HG03354 (cell line): Measurements from ENCODE around the gene MNAT1.
A peak's percentile ranks its signal among the peaks of the same experiment; 100 is the strongest.
"Not testable (repeated sequence)": the region's sequence is repeated elsewhere in the genome, so short reads cannot be mapped to it uniquely, and the experiment has no call there.

Source experiments
- ATAC-seq: cut with Tn5 transposase; IDR thresholded peaks from one replicate; pipeline ENCODE4 v1.9.1; 2021; ENCODE audit warnings: mild to moderate bottlenecking; ENCODE audit not compliant: unreplicated experiment, poor library complexity, severe bottlenecking

MNAT1 gene

DNA sequence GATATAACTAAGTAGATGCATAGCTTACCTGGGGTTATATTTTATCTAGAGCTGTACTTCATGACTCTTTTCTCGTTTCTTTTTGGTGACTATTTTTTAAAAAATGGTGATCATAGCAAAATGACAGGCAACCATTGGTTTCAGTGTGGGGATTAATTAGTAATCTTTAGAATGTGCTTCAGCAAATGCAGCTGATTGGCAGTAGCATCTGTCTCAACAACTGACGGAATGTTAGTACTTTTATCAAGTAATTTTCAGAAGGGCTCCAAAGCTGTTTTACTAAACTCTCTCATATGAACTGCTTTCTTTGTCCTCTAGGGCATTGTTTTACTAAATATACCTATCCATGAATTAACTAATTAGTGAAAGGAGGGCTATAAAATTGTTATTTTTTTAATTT is 128.7 kb downstream of the MNAT1 start:
- ATAC-seq, result no peak

DNA sequence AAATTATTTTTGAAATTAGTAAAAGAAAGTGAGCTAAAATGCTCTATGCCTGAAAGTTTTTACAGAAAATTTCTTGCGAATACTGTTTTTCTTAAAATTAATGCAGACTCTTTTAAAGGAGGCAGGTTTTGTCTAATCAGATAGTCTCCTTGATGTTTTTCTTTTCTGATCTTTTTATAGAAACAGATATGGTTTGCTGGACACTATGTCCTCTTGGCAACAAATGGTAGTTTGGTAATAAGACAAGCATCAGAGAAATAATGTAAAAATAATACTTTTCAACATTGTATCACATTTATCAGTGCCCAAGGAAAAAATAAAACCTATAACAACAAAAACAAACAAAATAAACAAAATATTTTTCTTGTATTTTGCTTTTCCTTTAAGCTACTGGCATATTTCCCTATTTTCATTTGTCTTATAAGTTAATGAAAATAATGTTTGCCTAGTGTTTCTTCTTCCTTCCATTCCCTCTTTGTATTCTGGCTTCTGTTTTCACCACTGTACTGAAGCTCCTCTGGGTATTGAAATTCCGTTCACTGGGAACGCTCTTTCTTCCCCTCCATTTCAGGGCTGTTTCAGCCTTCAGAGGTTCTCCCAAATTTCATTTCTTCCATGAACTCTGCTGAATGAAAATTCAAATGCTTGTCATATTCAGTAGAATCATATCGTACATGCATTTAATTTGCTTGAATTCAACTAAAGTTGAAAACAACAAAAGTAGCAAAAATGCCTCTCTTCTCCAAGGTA is 131.0 kb downstream of the MNAT1 start:
- no peak for ATAC-seq

DNA sequence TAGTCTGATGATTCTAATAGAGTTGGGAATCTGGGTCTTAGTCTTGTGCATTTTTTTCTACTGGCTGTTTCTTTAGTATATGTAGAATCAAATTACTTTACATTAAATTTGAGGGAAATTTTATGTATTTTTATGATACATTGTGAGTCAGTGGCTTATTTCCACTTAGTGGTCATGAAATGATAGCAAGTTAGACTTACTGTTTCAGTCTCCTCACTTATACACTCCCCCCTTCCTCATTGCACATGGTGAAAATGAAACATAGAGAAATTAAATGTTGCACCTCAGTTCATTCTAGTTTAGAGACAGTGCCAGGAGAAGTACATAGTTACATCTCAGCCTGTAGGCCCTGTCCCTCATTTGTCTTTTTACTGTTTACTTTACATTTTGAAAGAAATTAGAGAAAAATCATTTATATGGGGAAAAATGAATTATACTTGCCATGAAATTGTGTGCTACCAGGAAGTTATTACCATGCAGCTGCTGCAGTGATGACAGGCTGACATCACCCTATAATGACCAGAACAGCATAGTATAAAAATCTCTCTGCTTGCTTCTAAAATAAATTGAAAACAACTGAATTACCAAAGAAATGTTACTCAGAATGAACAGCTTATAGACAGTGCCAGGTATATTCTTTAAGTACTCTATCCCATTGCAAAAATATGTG is 133.1 kb downstream of the MNAT1 start:
- no peak for ATAC-seq

DNA sequence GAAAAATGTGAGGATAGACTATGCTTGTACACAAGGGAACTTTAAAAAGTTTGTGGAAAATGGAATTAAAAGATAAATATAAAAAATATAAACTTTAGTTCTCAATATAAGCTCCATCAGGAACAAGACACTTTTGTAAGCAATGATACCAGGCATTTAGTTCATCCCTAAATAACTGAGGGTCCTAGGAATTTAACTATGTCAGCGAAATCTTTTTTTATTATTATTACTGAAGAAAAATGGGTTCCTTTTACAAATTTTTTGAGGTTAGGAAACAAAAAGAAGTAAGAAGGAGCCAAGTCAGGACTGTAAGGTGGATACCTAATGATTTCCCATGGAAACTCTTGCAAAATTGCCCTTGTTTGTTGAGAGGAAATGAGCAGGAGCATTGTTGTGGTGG is 143.6 kb downstream of the MNAT1 start:
- no peak for ATAC-seq

DNA sequence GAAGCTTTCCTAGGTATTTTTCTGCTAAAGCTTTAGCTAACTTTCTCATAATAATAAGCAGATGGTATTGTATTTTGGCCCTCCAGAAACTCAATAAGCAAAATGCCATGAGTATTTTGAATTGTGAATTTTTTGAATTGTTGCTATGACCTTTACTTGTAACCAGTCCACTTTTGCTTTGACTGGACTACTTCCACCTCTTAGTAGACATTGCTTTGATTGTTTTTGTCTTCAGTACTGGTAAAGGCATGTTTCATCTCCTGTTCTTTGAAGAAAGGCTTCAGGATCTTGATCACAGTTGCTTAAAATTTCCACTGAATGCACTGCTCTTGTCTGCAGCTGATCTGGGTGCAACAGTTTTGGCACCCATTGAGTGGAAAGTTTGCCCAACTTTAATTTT is 144.0 kb downstream of the MNAT1 start:
- ATAC-seq, result no peak

DNA sequence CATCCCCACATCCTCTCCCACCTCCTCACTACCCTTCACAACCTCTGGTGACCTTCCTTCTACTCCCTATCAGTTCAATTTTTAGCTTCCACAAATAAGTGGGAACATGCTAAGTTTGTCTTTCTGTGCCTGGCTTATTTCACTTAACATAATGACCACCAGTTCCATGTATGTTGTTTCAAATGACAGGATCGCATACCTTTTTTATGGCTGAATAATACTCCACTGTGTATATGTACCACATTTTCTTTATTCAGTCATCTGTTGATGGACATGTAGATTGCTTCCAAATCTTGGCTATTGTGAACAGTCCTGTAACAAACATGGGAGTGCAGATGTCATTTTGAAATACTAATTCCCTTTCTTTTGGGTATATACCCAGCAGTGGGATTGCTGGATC is 147.7 kb downstream of the MNAT1 start:
- no peak for ATAC-seq

DNA sequence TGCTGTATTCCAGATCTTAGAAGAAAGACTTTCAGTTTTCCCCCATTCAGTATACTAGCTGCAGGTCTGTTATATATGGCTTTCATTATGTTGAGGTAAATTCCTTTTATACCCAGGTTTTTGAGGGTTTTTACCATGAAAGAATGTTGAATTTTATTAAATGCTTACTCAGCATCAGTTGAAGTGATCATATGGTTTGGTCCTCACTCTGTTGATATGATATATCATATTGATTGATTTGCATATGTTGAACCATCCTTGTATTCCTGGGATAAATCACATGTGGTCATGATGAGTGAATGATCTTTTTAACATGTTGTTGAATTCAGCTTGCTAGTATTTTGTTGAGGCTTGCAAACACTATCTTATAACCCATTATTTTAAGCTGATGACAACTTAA is 149.6 kb downstream of the MNAT1 start:
- ATAC-seq, result no peak

DNA sequence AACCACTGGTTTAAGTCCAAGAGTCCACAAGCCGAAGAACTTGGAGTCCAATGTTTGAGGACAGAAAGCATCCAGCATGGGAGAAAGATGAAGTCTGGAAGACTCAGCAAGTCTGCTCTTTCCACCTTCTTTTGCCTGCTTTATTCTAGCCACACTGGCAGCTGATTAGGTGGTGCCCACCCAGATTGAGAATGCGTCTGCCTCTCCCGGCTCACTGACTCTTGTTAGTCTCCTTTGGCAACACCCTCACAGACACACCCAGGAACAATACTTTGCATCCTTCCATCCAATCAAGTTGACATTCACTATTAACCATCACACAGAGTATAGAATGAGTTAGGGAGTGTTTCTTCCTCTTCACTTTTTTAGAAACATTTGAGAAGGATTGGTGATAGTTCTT is 156.1 kb downstream of the MNAT1 start:
- ATAC-seq, result not testable (repeated sequence)

DNA sequence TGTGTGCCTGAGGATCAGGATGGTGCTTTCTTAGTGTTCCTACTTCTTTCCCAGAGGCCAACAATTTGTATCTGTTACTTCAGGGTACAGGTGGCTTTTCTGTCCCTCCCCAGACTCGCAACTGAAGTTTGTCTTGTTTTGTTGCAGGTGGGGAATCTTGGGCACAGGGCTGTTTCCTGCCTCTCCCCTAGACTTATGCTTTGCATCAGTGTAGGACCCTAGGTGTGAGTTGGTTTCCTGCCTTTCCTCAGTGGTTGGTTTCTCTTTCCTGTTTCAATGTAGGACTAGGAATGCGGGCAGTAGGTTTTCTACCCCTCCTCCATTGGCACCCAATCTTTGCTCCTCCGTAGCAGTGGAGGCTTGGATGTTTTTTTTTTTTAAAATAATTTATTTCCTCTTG is 159.3 kb downstream of the MNAT1 start:
- ATAC-seq, result no peak

DNA sequence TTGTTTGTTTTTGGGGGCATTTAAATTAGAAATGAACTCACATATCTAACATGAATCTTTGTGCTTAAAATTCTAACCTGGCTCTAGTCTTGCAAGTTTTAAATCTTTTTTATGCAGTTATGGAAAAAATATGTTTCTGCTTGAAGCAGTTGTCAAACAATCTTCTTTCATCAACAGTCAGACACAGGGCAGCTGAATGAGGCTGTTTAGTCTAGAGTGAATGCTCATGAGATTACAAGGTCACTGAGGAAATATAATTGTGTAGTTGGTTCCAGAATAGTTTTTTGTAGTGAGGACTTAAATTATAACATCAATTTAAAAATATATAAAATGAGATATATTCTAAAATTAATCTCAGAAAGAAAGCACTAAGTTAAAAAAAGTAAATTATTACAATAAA is 169.8 kb downstream of the MNAT1 start:
- ATAC-seq, result no peak

DNA sequence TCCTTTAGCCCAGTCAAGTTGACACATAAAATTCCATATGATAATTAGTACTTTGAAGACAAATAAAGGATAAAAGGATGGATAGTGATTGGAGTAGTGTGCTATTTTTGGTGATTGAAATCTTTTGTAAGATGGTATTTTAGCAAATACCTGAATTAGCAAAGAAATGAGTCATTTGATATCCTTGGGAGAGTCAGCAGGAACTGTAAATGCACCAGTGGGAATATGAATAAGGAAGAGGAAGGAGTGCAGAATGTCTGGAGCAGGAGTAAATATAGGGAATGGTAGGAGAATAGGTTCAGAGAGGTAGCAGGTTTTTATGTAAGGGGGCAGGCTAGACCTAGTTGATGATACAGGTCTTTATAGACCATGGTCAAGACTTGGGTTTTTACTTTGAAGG is 171.4 kb downstream of the MNAT1 start:
- no peak for ATAC-seq

DNA sequence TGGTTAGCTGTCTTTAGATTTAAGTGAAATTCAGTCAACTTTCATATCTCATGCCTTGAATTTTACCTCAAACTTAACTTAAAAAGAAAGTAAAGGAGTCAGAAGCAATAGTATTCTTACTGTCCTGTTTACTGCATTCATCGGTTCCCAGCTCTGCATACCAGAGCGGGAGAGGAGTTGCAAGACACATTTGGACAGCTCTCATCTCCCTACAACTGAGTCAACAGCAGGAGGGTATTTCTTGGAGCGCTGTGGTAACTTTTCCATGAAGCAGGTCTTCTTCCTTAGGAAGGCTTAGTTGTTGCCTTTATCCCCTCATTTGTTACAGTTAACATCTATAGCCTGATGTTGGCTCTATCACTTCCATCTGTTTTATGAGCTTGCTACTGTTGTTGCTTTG is 181.2 kb downstream of the MNAT1 start:
- no peak for ATAC-seq

DNA sequence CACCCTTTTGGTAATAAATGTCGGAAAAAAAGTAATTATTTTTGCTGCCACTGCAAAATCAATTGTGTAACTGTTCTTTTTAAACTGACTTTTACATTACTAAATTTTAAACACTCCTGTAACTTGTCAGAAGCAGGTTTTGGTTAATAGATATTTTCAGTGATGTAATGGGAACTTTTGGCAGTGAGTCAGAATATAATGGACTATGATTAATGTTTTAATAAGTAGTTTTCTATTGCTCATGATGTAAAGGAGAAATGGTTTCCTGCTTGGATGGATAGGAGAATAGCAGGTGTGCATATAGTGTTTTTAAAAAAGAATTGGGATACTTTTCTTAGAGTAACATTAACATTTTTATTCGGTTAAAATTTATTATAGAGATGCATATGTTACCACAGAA is 187.5 kb downstream of the MNAT1 start:
- ATAC-seq, result no peak

DNA sequence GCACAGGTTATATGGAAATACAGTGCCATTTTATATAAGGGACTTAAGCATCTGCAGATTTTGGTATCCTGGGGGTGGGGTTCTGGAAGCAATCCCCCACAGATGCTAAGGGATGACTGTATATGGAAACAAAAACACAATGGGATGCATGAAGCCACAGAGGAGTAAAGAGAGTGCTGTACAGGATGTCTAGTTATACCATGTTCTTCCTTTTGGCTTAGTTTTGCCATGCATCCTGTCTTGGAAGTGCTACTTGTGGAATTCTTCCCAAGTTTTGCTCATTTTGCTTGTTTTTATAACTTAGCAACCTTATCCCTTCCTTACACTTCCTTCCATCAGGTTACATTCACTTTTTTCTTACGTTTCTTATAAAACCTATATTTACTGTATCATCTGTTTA is 190.7 kb downstream of the MNAT1 start:
- no peak for ATAC-seq

DNA sequence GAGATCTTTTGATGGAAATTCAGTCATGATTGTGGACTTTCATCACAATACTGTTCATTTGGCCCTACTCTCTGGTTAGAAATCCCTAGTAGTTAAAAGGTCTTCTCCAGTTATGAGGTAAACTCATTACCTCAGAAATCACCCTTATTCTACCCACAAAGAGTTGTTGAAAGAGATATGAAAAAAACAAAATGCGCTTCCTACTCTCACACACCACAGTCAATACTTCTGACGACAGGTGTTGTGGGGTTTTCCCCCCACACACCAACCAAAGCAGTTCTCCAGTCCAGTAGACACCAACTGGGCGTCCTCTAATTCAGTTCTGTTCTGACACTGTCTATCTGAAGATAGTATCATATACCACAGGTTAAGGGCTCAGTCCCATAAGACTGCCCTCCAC is 191.4 kb downstream of the MNAT1 start:
- peak; percentile 97 for ATAC-seq

DNA sequence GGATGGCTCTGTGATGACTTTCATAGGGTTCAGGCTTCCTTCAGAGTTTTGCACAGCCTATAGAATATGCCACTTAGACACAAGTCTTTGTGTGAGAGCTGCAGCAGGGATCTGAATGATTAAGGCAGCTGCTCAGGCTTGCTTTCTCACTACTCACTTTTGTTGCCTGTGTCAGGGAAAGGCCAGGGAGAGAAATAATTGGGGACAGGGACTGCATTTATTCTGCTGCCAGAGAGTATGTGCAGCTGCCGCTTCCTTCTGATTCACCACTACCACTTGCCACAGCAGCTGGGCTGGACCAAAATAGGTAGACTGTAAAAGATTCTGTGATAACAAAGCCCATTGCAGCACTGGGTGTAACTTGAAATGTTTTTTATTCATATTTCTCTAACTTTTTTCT is 196.7 kb downstream of the MNAT1 start:
- ATAC-seq, result no peak

DNA sequence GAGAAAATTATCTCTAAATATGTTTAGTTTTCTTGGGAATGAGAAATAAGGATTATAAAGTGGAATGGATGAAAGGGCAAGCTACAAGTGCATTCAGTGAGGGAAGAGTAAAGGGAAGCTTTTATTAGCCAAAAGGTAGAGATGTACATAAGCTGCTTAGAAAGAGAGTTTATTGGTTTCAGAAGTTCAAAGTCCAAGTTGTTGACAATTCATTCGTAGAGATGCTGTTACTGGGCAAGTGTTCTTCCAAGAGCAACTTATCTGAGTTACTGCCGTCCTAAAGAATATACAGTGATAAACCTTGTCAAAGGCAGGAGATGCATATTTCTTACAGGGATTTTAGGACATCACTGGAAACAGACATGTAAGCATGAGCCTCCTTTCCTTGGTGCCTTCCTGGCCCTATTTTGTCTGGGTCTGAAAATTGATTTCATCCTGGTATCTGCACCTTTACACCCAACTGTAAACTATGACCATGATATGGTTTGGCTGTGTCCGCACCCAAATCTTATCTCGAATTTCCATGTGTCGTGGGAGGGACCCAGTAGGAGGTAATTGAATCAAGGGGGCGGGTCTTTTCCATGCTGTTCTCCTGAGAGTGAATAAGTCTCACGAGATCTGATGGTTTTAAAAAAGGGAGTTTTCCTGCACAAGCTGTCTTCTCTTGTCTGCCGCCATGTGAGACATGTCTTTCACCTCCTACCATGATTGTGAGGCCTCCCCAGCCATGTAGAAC is 199.5 kb downstream of the MNAT1 start:
- no peak for ATAC-seq

DNA sequence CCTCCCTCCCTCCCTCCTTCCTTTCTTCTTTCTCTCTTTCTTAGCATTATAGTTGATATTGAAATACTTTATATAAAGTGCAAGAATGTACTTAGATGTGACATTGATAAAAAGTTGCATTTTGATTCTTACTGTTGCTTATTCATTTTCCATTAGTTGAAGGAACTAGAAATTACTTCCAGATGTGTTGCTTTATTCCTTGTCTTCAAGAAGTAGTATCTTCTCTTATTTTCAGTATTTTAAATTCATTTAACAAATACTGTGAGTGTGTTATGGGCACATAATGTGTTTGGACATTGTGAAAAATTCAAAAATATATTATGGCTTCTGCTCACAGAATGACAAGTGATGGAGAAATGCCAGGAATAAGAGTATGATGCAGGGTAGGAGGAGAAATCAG is 200.8 kb downstream of the MNAT1 start:
- no peak for ATAC-seq

DNA sequence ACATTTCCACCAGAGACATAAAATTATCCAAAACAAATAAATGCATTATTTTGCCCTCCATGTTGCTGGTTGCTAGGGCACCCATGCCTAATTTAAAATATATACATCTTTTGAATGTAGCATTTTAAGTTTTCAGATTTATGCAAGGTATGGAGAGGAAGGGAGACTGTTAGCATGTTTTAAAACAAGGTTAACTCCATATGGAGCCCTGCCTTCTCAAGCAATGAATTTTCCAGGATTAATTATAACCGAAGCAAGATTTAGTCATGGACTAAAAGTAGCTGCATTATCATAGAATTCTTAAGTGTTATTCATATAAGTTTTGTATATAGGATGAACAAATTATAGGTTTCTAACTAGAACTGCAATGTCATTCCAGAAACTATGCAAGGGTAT is 209.1 kb downstream of the MNAT1 start:
- no peak for ATAC-seq

DNA sequence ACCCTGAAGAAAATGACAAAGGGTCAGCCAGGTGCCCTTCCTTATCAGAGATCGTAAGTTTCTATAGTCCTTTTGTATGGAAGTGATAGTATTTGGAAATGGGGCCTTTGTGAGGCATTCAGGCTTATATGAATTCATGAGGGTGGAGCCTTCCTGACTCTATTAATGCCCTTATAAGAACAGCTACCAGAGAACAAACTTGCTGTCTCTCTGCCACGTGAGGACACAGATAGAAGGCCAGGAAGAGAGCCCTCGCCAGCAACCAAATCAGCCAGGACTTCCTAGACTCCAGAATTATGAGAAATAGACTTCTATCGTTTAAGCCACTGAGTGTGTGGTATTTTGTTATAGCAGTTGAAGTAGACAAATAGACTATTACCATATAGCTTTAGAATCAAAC is 209.6 kb downstream of the MNAT1 start:
- ATAC-seq, result no peak

DNA sequence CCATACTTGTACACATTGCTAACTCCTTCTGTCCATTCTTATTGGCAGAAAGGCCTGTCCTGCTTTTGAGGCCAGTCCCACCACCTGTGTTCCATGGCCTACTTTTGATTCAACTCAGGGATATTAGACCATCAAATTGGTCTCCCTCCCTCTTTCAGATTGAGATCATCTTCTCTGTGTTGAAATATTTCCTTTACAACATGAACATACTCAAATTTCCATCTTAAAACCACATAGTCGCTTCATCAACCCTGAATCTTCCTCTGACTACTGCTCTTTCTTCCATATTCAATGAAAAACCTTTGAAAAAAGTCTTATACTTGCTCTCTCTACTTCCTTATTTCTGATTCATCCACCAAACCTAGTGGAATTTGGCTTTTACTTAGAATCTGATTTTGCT is 211.4 kb downstream of the MNAT1 start:
- ATAC-seq, result no peak
